AG09319 (cell line): Measurements from ENCODE around the gene FCER1G.
A peak's percentile ranks its signal among the peaks of the same experiment; 100 is the strongest.

Experiments
- DNase-seq: peaks from one replicate; pipeline ENCODE4 v3.0.0-alpha.2; 2010; ENCODE audit warnings: low read depth; ENCODE audit errors: extremely low read depth
- CTCF ChIP-seq: IDR thresholded peaks from 2 replicates; pipeline ENCODE4 v1.5.1; 2011; ENCODE audit warnings: low read depth, mild to moderate bottlenecking, inconsistent platforms, low read length, moderate library complexity

Gene FCER1G

GRCh38 chr1:161215076-161215475, at the start of gene FCER1G:
Gene FCER1G (plus strand): TSS chr1:161215295. CDS start chr1:161215322, 27 bp downstream.
- TF ChIP-seq CTCF = no peak
- no peak for DNase-seq

- peak; percentile 94 for DNase-seq
- TF ChIP-seq CTCF = peak; percentile 51
Measured at GRCh38 chr1:161165742-161166668, 49.1 kb upstream of the FCER1G start, which contains the start of gene PPOX. Gene PPOX (plus strand): TSS chr1:161166426. CDS start chr1:161166848, 422 bp downstream.

GRCh38 chr1:161166669-161167548, 48.2 kb upstream of the FCER1G start:
- DNase-seq = no peak
- no peak for TF ChIP-seq CTCF

GRCh38 chr1:161168906-161169305, 46.2 kb upstream of the FCER1G start:
- DNase-seq = no peak
- no peak for TF ChIP-seq CTCF

GRCh38 chr1:161171191-161171590, 43.9 kb upstream of the FCER1G start:
- DNase-seq = no peak
- TF ChIP-seq CTCF = peak; percentile 5; the same call in 1 of the 2 replicates

- no peak for TF ChIP-seq CTCF
Measured at GRCh38 chr1:161171696-161172095, 43.4 kb upstream of the FCER1G start.

More at GRCh38 chr1:161171696-161172095, 43.4 kb upstream of the FCER1G start:
- no peak for DNase-seq
